GM18502 (cell line): ENCODE measurements around the gene COL13A1.

Source experiments
- ATAC-seq: cut with Tn5 transposase; IDR thresholded peaks from one replicate; pipeline ENCODE4 v1.9.1; 2021; ENCODE audit warnings: mild to moderate bottlenecking; ENCODE audit not compliant: unreplicated experiment, poor library complexity

COL13A1 gene

GRCh38 chr10:69789164-69789576, 12.5 kb upstream of the COL13A1 start:
- ATAC-seq = no peak

- ATAC-seq = no peak
Observed at GRCh38 chr10:69791812-69792211, 9.9 kb upstream of the COL13A1 start.

GRCh38 chr10:69792341-69792740, 9.4 kb upstream of the COL13A1 start:
- no peak for ATAC-seq

GRCh38 chr10:69794673-69795072, 7.0 kb upstream of the COL13A1 start:
- no peak for ATAC-seq

- no peak for ATAC-seq
Observed at GRCh38 chr10:69795242-69795934, 6.3 kb upstream of the COL13A1 start.

- no peak for ATAC-seq
Observed at GRCh38 chr10:69797959-69798358, 3.7 kb upstream of the COL13A1 start.

- no peak for ATAC-seq
Observed at GRCh38 chr10:69800109-69800508, 1.6 kb upstream of the COL13A1 start.

- no peak for ATAC-seq
Observed at GRCh38 chr10:69800665-69801064, 1.0 kb upstream of the COL13A1 start.

GRCh38 chr10:69801094-69801433, 642 bp upstream of the COL13A1 start:
- ATAC-seq = no peak

GRCh38 chr10:69802424-69803161, 887 bp downstream of the COL13A1 start:
- ATAC-seq = no peak

- no peak for ATAC-seq
Observed at GRCh38 chr10:69803809-69804208, 2.1 kb downstream of the COL13A1 start.

- no peak for ATAC-seq
Observed at GRCh38 chr10:69804775-69805174, 3.1 kb downstream of the COL13A1 start.

- no peak for ATAC-seq
Observed at GRCh38 chr10:69807122-69807521, 5.4 kb downstream of the COL13A1 start.

GRCh38 chr10:69807696-69808095, 6.0 kb downstream of the COL13A1 start:
- ATAC-seq = no peak

GRCh38 chr10:69809318-69809717, 7.6 kb downstream of the COL13A1 start:
- no peak for ATAC-seq

- no peak for ATAC-seq
Observed at GRCh38 chr10:69810097-69810496, 8.4 kb downstream of the COL13A1 start.

GRCh38 chr10:69810675-69811397, 9.1 kb downstream of the COL13A1 start:
- no peak for ATAC-seq

GRCh38 chr10:69813632-69814031, 11.9 kb downstream of the COL13A1 start:
- ATAC-seq = no peak

GRCh38 chr10:69814251-69814650, 12.5 kb downstream of the COL13A1 start:
- ATAC-seq = no peak

- no peak for ATAC-seq
Observed at GRCh38 chr10:69815104-69815503, 13.4 kb downstream of the COL13A1 start.

GRCh38 chr10:69816521-69816920, 14.8 kb downstream of the COL13A1 start:
- no peak for ATAC-seq
